Amniotic stem cell (primary cell): Measurements from ENCODE around the gene TF.

Experiments
- DNase-seq: peaks from one replicate; lab custom pipeline; 2025; lab: John Stamatoyannopoulos, UW

TF gene

GRCh38 chr3:133747373-133747772, 1.2 kb downstream of the TF start:
- no peak for DNase-seq

DNA sequence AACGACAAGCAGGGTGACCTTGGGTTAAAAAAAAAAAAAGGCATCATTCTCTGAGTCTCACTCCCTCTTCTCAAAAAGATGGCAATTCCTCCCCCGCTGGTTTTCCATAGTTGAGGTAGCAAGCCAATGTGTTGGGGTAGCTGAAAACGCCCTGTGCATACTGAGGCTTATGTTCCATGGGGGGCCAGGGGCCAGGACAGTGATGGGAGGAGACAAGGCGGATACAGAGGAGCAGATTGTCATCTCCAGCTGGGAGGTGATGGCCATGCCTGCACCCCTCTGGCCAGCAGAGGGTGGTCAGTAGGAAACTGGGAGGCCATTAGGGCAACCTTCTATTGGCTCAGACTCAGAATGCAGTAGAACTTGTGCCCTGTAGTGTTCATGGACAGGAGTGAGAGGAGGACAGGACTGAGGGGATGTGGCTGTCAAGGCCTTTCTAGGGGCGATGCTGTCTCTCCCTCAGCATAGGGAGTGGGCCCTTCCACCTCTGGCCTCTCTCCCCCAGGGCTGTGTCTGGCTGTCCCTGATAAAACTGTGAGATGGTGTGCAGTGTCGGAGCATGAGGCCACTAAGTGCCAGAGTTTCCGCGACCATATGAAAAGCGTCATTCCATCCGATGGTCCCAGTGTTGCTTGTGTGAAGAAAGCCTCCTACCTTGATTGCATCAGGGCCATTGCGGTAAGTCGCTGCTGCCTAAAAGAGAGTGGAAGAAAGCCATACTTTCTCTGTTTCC, 1.9 kb downstream of the TF start:
- no peak for DNase-seq

DNA sequence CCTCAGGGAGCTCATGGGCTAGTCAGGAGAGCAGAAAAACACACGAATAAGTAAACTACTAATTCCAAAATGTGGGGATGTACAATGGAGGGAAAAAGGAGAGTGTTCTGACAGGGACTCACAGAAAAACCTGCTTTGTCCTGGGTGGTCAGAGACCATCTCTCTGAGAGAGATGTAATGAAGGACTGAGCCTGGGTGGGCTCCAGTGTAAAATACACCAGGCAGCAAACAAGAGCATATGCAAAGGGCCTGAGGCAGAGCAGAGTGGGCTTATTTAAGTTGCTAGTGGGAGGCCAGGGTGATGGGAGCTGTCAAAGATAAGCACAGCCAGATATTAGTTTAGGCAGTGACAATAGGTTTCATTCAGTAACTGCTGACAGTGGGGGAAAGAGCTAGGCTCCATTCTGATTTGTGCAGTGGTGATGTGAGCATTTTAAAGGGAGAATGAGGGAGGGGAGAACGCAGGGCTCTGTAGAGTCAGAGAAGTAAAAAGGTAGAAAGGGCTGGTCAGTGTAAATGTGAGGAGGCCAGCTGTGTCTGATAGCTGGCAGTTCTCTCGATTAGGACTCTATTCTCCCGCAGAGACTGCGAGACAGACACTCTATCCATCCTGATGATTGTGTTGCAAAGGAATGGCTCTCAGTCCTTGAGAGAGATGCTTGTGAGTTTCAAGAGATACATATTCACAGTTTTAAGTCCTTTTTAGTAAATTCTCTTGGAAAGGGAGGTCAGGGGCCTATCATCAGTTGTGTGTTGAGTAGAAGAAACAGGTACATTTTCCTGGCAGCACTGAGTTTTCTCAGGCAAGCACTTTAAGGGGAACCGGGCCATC, 3.5 kb downstream of the TF start:
- DNase-seq = no peak

DNA sequence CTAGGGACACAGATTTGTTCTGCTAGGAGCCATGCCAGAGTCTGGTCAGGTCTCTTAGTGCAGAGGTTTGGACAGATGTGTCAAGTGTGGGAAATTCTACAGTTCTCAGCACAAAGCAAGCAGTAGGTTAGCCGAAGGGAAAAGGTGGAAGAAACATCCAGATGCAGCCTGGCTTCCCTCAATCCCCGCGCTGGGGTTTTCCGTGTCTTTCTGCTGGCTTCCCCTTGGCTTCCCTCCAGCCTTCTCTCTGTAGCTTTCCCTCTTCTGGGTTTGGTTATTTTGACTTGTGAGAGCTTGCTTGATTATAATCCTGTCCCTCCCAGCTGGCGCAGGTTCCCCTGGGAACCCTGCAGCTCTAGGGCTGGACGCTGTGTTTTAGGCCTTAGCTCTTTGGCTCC, 4.1 kb downstream of the TF start:
- no peak for DNase-seq

DNA sequence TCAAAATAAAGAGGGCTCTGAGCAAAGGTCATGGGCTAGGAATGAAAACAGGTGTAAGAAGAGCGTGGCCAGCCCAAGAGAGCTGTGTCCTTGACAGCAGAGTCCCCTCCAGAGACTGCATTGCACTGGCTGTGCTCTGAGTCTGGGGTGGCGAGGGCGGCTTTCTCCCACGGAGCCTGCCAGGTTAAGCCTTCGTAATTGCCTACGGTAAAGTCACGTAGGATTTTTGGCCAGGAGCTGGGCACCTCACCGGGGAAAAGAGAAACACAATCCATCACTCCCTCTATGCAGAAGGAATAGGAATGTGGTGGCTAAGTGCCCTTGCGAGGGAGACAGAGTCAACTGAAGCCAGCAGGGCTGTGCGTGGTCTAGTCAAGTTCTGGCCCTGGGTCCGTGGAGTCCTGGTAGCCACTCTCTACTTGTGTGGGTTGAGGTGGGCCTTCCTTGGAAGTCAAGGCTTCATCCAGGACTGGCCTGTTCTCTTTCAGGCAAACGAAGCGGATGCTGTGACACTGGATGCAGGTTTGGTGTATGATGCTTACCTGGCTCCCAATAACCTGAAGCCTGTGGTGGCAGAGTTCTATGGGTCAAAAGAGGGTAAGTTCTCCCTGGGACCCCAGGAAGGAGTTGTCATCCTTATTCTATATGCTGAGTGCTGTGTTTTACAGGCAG, 7.0 kb downstream of the TF start:
- no peak for DNase-seq

DNA sequence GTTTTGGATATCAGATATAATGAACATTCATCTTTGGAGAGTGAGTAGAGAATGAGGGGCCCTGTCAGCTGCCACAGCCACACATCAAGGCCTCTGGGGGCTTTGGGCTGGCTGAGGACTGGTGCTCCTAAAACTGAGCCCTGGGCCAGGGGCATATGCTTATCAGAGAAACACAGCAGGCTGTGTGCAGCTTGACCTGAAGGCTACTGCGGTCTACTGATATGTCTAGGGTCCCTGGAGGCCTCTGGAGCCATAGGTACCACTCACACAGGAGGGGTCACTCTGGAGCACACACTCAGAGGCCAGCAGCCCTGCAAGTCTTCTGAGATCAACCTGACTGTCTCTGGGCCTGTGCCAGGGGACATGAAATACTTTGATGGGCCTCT, 7.6 kb downstream of the TF start:
- DNase-seq = no peak

GRCh38 chr3:133754455-133754854, 8.3 kb downstream of the TF start:
- no peak for DNase-seq

DNA sequence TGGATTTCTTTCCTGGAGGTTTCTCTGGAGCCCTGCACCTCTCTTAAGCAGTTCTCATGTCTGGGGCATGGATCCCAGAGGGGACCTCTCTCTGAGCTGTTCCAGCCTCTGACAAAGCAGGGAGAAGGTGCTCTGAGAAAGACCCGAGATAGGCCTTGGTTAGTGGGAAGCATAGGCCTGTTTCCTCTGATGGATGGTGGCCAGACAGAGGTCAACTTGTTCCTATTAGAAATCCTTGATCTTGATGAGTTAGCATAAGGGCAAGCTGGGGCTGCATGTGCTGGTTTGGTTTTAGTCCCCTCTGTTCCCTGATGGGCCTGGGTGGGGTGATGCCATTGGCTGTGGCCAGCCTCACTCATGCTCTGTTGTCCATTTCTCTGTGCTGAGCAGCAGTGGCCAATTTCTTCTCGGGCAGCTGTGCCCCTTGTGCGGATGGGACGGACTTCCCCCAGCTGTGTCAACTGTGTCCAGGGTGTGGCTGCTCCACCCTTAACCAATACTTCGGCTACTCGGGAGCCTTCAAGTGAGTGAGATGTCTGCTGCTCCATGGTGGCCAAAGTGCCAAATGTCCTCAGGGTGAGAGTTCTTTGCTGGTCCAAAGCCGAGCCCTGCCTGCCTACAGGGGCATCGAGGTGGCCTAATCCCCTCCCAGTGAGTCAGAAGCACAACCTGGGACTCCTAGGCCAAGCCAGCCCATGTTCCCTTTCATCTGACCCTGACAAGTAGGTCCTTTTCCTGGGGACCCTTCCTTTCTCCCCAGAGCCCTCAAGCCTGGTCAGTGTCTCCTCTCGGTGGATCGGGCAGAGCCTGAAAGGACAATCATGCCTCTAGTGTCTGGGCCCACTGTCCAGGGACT, 9.0 kb downstream of the TF start:
- DNase-seq = no peak

DNA sequence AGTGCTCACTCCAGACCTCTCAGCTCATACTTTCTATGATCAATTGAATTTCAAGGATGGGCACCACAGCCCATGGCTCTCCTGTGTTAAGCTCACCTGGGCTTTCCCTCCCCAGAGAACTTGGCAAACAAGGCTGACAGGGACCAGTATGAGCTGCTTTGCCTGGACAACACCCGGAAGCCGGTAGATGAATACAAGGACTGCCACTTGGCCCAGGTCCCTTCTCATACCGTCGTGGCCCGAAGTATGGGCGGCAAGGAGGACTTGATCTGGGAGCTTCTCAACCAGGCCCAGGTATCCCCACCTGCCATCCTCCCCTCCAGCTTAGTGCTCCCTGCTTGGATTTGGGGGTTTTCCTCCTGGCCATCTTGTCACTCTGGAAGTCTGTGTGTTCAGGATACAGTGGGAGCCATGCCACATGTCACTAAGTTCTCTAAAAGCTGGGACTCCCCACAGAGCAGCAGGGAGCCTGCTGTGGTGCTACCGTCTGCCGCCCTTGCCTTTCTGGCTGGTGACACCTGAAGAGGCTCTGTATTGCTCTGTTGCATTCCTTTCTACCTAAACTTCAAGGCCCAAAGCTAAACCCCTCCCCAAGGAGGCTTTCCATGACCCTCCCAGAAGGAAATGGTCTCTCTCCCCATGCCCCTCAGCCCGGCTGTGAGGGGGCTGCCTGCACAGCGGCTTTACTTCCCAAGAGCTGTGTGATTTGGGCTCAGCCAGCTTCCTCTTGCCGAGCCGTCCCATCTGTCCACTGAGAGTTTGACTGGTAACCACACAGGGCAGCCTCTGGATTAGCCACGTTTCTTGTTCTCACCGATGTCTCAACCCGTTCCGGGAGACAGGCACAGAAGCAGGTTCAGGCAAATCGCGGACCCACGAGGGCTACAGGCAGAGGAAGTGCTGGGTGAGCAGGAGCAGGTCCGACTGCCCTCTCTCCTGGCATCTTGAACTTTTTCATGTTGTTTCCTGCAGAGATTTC, 10.8 kb downstream of the TF start:
- no peak for DNase-seq

DNA sequence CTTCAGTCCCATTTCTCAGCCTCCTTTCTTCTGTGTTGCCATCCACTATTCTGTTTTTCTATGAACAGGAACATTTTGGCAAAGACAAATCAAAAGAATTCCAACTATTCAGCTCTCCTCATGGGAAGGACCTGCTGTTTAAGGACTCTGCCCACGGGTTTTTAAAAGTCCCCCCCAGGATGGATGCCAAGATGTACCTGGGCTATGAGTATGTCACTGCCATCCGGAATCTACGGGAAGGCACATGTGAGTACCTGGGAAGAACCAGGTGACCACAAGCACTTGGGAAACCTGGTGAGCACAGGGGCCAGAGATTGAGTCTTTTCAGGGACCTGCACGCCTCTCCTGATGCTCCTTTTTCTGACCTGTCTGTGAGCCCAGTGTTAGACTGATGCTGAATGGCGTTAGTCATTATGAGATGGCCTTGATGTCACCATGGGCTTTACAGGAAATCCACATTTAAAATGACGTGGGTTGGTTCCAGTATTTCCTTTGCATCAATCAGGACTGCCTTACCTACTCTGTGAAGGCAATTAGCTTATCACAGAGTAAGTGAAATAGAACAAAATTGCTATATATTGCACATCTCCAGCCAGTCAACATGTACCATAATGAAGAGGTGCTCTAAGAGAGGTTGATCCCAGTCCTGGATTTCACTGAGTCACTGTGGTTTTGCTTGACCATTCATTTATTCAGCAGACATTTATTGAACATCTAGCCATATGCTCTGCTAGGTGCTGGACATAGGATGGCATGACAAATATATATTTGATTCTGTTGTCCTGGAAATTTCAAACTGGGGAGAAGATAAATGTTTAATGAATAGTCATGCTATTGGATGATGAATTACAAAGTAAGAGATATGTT, 11.7 kb downstream of the TF start:
- DNase-seq = no peak

- no peak for DNase-seq
These were observed 12.4 kb downstream of the TF start for GRCh38 chr3:133758568-133758928.

- no peak for DNase-seq
These were observed 13.0 kb downstream of the TF start for GRCh38 chr3:133758964-133759739.

DNA sequence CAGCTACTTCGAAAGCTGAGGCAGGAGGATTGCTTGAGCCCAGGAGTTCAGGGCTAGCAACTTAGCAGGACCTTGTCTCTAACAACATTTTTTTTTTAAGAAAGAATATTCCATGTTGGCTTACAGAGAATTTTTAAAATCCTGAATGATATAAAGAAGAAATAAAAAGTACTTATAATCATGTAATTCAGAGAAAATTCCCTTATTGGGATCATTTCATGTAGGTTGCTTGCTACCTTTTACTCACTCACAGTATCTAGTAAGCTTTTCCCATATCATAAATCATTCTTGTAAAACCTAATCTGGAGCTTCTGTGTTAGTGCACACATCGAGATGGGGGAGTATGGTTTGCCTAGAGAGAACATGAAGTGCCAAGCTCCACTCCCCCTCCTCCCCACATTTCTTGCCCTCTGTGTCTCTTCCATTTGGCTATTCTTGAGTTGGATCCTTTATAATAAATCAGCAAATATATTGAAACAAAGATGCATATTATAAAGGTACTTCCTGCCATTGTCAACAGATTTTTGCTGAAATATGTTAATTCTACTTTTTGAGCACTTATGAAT, 13.6 kb downstream of the TF start:
- DNase-seq = no peak

DNA sequence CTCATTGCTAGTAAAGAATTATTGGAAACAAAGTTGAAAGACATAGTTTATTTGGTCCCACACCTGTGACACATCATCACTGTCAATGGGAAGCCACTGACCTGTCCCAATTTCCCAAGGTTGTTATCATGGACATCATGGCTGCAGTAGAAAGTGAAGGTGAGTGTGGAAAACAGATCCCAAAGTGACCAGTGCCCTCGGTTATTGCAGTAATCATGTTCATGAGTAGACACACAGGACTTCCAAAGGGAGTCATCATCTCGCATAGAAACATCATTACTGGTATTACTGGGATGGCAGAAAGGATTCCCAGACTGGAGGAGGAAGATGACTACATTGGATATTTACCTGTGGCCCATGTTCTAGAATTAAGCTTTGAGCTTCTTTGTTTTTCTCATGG, 14.7 kb downstream of the TF start:
- DNase-seq = no peak

- DNase-seq = no peak
These were observed 15.7 kb downstream of the TF start for GRCh38 chr3:133761605-133762484.

DNA sequence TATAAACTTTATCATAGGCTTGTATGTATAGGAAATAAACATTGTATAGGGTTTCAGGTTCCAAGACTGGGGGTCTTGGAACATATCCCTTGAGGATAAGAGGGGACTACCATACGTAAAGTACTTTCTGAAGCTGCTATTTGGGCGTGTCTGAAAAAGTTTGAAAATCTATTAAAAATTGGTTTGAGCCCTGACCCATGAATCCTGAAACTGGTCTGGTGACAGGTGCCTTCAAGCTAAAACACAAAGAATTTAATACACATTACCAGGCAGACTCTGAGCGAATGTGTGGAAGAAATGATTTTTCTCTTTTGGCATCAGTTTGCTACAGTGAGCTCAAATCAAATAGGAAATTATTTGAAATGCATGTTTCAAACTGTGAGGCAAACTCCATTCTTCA, 16.3 kb downstream of the TF start:
- no peak for DNase-seq

DNA sequence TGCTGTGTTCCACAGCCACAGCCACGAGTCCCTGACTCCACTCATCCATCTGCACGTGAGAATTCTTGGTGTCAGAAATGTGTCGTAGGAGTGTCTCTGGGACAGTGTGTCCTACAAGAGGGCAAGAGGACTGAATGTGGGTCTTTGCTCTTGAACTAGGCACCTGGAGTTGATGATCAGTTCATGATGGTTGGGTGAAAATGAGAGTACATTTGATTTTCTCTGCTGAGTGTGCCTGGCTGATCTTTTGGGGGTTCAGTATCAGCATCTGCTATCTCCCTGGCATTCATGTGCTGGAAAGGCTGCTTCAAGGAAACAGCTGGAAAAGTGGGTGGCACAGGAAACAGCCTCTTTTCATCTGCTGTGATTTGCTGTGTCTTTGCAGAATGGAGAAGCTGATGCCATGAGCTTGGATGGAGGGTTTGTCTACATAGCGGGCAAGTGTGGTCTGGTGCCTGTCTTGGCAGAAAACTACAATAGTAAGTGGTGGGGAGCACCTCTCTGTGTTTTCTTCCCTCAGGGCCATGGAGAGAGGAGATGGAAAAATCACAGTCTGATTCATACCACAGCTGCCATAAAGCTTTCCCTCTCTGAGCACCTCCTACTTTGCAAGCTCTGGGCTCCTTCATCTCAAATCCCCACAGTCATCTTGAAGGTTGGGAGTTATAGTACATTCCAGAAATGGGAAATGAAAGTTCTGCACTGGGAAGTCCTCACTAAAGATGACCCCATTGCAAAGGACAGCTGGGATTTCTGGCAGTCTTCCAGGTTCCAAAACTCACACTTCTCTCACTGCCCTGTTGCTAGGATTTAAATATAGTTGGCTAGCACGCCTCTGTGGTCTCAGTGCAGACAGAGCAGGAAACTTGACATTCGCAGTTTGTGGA, 17.8 kb downstream of the TF start:
- no peak for DNase-seq
